NCI-H345 treated with DMSO at 0.1 percent for 48 hours (cell line): ENCODE results near the gene DOCK9.

ENCODE experiments used
- DNase-seq: peaks from one replicate; lab custom pipeline; 2025; ENCODE audit not compliant: unreplicated experiment; lab: John Stamatoyannopoulos, UW

Gene DOCK9

DNA sequence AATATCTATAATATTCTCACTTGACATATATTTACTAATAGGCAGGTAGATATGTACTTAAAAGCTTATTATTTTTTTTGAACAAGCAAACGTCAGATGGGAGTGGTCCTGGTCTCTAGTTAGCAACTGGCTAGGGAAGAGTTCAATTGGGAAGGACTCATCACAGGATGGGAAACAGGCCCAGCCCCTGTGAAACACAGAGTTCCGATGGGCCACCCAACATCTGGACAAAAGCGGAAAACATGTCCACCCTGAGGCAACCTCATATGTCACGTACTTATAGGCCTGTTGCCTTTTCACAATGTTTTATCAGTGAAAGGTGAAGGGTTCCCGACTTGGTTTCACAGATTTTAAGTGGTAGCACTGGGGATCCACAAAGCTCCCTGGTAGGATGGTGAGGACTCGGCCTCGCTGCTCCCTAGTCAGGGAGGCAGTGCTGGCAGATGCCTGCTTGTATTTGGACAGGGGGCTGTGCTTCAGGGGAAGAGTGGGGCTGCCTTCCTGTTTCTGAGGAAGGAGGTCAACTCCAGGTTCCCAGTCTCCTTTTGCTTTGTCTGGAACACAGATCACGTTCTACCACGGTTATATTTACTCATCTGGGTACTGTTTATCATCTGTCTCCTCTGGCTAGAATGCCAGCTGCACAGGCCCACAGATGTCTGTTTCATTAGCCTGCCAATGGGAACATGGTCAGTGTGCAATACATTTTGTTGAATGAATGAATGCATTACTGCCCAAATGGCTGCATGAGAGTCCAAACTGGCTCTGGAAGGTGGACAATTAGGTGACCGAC, 176.0 kb downstream of the DOCK9 start:
- DNase-seq, result no peak

DNA sequence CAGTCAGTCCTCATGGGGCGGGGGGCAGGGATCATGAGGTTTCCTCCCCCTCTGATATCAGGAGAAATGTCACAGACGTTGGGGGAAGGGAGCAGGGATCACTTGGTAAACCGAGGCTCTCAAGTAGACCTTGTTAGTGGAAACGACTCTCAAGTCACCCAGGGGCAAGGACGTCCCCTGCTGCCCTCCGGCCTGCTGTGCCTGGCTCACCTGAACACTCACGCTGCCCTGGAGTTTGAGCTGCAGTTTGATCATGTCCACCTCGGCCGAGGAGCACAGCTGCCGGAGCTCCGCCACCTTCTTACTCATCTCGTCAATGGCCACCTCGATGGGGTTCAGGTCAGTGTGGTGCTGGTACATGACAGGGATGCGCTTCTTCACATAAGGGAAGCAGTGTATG, 177.8 kb downstream of the DOCK9 start:
- DNase-seq, result no peak

DNA sequence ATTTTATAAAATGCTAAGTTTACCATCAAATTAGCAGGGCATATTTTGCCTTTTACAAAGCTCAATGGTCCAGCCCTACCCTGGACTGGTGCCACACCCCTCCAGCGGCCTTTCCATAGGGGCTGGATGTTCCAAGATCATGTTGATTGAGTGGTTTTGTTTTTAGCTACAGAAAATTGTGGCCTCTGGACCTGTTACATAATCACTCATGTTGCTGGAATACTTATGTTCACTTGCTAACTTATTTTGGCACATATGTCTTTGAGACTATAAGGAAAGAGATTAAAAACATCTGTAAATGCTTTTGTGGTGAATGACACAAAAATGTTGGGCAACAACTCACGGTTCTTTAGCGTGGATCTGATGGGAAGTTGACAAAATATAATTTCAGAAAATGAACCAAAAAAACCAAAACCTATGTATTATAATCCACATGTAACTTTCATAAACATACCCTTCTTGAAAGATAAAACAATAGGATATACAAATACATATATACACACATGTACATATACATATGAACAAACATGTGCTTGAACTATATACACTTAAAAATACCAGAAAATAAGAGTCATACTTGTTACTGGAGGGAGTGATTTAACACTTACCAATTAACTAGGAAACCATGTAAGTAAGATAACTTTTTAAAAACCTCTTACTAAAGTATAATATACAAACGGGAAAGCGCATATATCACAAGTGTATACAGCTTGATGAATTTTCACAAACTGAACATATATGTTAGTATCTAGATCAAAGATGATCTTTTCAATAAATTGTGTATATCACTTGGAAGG, 178.8 kb downstream of the DOCK9 start:
- DNase-seq, result no peak

DNA sequence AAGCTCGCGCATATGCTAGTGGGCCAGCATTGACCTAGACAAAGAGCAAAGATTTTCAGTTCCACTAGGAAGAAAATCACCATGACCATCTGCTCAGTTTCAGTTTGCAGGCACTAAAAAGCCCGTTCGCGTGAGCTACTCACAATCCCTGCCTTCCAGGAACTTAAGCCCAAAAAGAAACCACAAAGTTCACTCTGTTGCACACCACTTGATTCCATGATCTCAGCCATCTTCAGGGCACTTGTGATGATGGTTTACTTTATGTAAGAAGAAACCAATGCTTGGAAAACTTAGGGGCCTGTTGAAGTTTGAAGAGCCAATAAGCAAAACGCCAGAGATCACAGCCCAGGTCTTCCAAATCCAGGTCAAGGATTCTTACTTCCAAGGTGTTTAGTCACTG, 180.4 kb downstream of the DOCK9 start:
- DNase-seq, result no peak

DNA sequence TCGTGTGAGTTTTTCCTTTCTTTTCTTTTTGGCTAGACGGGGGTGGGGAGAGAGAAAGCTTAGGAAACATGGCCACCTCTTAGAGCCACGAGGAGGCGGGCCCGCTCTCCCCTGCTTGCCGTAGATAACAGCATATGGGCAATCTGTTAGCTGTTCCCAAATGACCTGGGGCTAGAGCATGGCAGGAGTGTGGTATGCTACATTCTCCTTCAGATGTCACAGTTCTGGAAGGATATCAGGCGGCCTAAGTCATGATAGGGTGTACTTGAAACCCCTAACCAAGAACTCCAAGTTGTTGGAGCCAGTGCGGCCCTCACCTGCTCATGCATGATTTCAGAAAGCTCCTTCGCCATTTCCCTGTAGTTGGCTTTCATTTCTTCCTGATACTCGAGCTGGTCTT, 181.1 kb downstream of the DOCK9 start:
- no peak for DNase-seq

DNA sequence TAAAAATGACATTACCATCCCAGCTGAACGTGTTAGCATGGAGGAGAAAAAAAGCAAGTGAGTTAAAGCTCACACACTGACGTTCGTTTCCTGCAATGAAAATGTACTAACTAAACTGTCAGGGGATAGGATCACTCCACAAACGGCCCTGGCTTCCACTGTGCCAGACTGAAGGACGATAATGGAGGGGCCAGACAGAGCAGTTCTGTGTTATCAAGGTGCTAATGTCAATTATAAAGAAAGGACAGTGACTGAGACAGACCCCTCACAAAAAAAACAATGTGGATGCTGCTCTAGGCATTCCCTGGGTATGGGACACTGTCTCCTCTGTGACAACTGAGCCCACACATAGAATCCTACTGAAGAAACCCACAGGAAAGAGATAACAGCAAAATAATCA, 181.7 kb downstream of the DOCK9 start:
- no peak for DNase-seq

DNA sequence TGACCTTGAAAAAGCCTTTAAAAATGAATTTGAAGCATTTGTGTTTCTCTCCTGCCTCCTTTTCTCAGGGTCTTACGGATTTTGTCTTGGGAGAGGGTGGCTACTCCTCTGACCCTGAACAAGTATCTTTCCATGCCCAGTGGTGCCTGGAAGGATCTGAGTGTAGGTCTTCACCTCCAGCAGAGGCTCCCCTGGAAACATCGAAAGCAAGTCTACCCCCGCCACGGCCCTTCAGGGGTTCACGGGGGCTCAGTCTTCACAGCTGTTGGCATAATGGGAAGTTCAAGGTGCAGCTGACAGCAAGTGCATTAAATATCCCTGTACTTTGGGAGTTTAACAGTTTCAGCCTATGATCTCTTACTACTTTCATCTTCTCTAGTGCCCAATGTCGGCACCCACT, 182.6 kb downstream of the DOCK9 start:
- DNase-seq, result no peak

DNA sequence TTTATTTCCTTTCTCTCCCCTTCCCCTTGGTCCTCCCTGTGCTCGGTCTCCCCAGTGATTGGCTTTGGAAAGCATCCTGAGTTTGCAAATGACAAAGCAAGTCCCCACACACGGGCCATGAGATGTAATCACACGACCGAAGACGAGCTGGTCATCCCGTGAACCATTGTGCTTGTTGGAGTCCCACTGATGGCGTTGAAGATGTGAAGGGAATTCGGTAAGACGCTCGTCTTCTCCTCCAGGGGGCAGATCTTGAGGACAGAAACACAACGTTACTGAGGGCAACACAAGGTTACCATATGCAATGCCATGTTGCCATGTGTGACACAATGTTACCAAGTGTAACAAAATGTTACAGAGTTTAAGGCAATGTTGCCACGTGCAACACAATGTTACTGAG, 183.4 kb downstream of the DOCK9 start:
- no peak for DNase-seq

DNA sequence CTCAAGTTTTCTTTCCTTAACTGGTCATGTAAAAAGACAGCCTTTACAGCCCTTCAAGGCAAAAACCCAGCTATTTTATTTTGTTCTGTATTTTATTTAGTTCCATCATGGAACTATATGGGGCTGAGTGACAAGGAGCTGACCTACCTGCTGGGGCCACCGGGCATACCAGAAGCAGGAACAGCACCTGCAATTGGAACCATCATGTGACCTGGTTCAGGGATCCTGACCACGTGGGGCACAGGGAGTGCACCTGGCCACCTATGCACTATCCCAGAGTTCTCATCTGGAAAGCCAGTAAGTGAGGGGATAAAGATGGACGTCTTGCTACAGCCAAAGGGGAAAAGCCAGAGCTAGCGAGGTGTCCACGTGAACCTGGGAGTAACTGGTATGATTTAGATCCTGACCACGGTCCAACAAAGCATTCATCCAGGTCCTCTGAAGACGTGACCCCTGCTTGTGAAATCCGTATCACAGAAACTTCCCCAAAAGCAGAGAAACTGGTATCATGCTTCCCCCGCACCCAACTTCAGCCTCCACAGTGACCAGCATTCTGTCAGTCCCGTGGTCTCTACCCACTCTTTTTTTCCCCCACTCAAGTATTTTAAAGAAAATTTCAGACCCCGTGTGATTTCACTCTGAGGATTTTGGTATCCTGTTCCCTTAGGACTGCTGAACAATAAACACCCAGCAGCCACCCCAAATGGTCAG, 184.9 kb downstream of the DOCK9 start:
- DNase-seq, result no peak

DNA sequence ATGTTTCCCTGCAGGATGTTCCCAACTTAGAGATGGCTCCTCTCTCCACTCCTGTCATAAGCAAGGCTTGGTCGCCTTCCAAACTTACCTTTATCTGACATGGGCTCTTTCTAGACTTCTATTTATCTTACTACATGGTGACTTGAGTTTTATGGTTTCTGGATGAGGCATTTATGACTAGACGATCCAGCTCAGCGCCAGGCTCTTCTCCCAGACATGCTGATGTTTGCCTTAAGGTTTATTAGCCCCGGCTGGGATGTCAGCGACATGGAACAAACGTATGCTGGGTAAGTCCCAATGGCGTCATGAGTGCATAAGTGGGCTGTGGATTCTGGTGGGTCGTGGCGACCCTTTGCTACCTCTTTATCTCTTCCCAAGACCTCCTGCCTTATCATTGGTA, 185.5 kb downstream of the DOCK9 start:
- no peak for DNase-seq

DNA sequence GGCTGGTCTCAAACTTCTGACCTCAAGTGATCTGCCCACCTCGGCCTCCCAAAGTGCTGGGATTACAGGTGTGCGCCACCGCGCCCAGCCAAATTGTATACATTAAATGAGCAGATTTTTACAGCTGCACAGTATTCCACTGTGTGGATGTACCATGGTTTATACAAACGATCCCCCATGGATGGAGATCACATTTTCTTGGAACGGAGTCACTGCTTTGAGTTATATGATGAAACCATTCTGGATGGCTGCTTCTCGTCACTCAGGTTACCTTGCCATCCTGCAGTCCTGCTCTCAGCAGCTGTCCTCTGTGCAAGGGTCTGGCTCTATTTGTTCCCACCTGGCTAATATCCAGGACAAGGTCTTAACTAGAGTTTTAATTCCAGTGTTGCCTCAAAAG, 186.3 kb downstream of the DOCK9 start:
- no peak for DNase-seq

DNA sequence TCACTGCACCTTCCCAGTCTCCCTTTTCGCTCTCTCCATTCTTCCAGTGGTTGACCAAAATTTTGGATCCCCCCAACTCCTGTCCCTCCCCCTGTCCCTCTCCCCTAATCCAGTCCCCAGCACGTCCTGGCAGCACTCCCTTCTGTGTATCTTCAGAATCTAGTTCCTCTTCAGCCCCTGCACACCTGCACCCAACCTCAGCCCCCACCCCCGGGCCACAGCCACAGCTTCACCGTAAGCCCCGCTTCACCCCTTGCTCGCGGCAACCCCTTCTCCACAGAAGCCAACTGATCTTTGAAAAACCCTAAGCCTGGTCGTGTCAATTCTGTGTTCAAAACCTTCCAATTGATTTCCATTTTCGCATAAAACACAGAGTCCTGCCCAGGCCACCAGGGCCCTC, 189.9 kb downstream of the DOCK9 start:
- no peak for DNase-seq

DNA sequence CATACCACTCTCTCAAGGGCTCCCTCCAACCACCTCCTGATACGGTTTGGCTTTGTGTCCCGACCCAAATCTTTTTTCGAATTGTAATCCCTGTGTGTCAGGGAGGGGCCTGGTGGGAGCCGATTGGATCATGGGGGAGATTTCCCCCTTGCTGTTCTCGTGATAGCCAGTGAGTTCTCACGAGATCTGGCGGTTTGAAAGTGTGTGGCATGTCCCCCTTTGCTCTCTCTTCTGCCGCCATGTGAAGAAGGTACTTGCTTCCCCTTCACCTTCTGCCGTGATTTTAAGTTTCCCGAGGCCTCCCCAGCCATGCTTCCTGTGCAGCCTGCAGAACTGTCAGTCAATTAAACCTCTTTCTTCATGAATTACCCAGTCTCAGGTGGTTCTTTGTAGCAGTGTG, 190.7 kb downstream of the DOCK9 start:
- DNase-seq, result no peak

DNA sequence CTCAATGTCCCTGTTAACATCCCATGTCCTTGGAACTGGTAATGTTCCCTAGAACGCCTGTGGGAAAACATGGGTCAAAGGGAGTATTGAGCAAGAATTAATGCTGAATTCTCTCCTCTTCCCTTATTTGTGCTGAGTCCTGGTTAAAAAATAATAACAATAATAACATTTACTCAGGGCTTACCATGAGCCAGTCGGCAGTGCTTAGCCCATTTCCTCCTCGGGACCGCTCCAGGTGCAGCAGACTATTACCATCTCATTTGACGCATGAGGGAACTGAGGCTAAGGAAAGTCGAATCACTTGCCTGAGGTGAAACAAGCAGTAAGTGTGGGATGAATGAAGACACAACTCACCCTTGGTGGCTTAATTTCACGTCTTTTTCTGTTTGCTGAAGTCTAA, 191.8 kb downstream of the DOCK9 start:
- no peak for DNase-seq

DNA sequence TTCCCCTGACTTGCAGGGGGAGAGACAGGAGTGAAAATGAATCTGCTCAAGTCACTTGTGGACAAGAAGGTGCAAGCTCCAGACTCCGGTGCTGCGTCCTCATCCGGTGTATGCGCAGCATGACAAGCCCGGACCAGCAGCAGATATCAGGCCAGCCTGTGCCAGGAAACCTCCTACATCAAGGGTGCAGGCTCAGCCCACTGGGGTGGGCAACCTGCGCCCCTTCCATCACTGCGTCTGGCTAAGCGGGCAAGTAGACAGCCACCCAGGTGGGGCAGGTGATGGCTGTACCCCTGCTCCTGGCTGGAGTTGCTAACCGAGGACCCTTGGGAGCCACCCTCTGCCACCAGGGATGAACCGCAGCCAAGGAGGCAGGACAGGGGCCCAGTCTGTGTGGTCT, 192.5 kb downstream of the DOCK9 start:
- DNase-seq, result no peak

DNA sequence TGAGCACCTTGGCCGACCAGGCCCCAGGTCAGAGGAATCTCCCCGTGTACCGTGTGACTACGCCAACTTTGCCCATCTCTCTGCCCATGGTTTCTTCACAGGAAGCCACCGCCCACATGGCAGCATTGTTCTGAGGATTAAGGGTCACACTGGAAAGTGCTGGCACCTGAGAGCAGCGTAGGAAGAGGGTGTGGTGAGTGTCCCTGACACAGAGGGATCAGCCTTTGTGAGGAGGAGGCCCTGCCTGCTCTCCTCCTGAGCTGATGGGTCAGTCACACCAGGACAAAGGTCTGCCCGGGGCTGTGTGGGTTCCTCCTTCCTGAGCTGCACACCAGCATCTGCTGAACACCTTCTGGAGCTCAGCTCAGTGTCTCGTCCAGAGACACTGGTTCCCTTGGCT, 193.2 kb downstream of the DOCK9 start:
- no peak for DNase-seq

DNA sequence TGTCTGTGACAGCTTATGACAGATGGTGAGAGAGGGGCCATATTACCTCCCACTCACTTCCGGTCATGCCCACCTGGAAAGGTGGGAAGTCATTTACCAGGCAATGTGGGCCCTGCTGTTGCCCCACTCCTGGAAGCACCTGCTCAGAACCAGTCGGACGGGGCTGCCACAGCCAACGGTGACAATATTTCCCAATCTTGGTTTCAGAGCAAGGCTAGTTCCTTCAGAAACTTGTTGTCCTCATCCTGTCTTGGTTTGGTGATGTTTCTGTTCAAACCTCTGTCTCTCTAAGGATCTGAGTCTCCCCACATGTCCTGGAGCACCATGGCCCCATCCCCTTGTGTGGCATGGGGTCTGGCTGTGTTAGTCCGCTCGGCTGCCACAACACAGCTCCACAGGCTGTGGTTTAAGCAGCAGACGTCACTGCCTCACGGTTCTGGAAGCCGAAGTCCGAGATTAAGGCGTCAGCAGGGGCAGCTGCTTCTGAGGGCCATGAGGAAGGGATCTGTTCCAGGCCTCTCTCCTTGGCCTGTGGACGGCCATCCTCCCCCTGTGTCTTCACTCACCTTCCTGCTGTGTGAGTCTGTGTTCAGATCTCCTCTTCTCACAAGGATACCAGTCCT, 193.9 kb downstream of the DOCK9 start:
- DNase-seq, result no peak

DNA sequence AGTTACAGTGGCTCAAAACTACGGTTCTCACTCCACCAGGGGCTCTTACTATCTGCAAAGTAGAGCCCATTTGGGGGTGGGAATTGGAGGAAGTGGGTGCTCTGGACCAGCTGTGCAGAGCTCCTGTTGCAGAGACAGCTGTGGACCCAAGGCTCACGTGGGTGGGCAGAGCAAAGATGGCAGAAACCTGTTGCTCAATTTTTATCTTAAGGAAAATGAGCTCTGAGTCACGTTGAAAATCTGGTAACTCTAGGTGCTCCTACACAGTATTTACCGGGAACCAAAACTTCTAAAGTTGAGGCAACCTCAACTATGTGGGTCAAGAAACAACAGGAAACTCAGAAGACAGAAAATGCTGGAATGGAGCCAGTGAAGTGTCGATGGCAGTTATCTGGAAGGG, 195.2 kb downstream of the DOCK9 start:
- no peak for DNase-seq

DNA sequence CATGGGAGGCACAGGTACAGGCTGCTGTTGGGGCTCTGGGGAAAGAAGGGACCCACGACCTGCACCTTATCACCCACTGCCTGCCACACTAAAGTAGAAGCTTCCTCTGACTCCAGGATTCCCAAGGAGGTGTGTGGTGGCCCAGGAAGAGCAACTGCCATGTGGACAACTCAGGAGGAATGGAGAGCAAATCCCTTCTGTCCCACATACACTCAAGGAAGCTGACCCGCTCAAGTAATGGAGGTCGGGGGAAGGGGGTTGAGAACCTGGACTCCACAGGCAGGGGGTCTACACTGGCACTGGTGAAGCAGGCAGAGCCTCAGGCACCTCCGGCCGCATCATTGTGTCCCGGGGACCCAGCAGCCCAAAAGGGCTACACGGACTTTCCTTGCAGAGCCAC, 196.0 kb downstream of the DOCK9 start:
- DNase-seq, result no peak

DNA sequence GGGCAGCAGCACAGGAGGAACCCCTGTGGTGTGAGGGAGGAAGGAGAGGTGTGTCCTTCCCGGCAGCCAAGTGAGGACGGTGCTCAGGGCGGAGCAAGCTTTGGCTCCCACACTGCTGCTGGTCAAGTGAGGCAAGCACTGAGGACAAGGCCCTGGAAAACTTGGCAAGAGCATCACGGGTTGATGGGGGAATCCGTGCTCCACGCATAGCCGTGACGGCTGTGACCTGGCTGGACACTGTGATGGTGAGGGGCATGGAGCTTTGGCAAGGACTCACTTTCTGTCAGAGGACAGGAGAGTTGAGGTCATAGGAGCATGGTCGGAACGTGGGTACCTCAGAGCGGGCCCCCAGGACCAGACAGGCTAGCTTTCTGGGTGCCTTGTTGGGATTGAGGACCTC, 196.4 kb downstream of the DOCK9 start:
- DNase-seq, result no peak

DNA sequence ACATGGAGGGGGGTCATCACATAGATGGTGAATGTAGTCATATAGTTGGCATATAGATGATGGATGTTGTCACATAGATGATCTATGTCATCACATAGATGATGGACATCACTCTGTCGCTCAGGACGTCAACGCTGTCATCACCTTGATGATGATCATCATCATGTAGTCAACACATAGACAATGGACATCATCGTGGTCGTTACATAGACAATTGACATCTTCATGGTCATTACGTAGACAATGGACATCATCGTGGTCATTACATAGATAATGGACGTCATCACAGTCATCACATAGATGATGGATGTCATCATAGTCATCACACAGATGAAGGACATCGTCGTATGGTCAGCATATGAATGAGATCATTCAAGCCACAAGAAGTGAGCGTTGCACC, 196.8 kb downstream of the DOCK9 start:
- no peak for DNase-seq

DNA sequence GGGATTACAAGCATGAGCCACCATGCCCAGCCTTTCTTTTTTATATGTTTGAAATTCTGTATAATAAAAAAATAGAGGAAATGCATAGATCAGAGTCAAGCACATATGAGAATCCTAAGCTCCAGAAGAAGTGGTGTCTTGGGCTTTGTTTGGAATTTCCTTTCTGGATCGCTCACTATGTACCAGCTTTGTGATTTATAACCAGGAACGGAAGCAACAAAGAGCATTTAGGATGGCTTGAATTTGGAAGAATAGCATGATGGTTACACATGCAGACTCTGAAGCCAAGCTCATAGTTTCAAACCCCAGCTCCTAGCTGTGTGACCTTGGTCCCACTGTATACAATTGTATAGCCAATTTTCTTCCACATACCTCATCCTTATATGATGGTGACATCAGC, 197.4 kb downstream of the DOCK9 start:
- DNase-seq, result no peak
